Neural cell (in vitro differentiated cells): ENCODE measurements around the gene UNC5C. TPM values are rescaled to one million over a fixed set of nuclear protein-coding genes. Genes with fewer than 3 reads are reported as not detected.

Experiments
- H2AFZ ChIP-seq: fragments of 200-600, 300-800 bp; sonication (generic), shearing (Covaris generic); 2 replicates; pipeline ENCODE4 v1.6.0; 2014; ENCODE audit warnings: low read depth, mild to moderate bottlenecking, antibody characterized with exemption, low read length, moderate library complexity
- H3F3A ChIP-seq: fragments of 200-600 bp; shearing (Covaris generic); 2 replicates; pipeline ENCODE4 v1.6.1; 2016; ENCODE audit warnings: mild to moderate bottlenecking, moderate library complexity, mixed read lengths, antibody characterized with exemption, low read length; ENCODE audit not compliant: insufficient read depth, poor library complexity, severe bottlenecking
- H3K27ac ChIP-seq: fragments of 200-600, 300-800 bp; sonication (generic), shearing (Covaris generic); 2 replicates; pipeline ENCODE4 v1.5.1; 2014; ENCODE audit warnings: mild to moderate bottlenecking, low read length, moderate library complexity
- H3K27me3 ChIP-seq: fragments of 300-800, 200-600 bp; sonication (generic), shearing (Covaris generic); 2 replicates; pipeline ENCODE4 v1.6.0; 2014; ENCODE audit warnings: mild to moderate bottlenecking, low read depth, low read length, moderate library complexity; ENCODE audit not compliant: insufficient read depth
- H3K36me3 ChIP-seq: fragments of 300-800, 200-600 bp; sonication (generic), shearing (Covaris generic); 2 replicates; pipeline ENCODE4 v1.5.1; 2014; ENCODE audit warnings: mild to moderate bottlenecking, antibody characterized with exemption, low read length, moderate library complexity; ENCODE audit not compliant: insufficient read depth
- H3K4me2 ChIP-seq: fragments of 300-800, 200-600 bp; sonication (generic), shearing (Covaris generic); 2 replicates; pipeline ENCODE4 v1.6.0; 2014; ENCODE audit warnings: mild to moderate bottlenecking, low read length
- H3K4me3 ChIP-seq: fragments of 300-800, 200-600 bp; sonication (generic), shearing (Covaris generic); 2 replicates; pipeline ENCODE4 v1.5.1; 2014; ENCODE audit warnings: mild to moderate bottlenecking, low read length, moderate library complexity
- H3K79me2 ChIP-seq: fragments of 200-600 bp; shearing (Covaris generic); replicated peaks from 2 replicates; pipeline ENCODE4 v1.6.0; 2014; ENCODE audit warnings: mild to moderate bottlenecking, low read length, moderate library complexity; ENCODE audit not compliant: insufficient read depth
- H3K9ac ChIP-seq: fragments of 300-800, 200-600 bp; sonication (generic), shearing (Covaris generic); 2 replicates; pipeline ENCODE4 v1.6.1; 2016; ENCODE audit warnings: mild to moderate bottlenecking, low read length, mixed read lengths
- H3K9me2 ChIP-seq: fragments of 200-600 bp; shearing (Covaris generic); 2 replicates; pipeline ENCODE4 v1.6.1; 2016; ENCODE audit warnings: mild to moderate bottlenecking, low read length, mixed read lengths; ENCODE audit not compliant: insufficient read depth
- H3K9me3 ChIP-seq: fragments of 200-600, 300-800 bp; sonication (generic), shearing (Covaris generic); 2 replicates; pipeline ENCODE4 v1.6.1; 2016; ENCODE audit warnings: mild to moderate bottlenecking, mixed run types, low read length, moderate library complexity, mixed read lengths
- H4K20me1 ChIP-seq: fragments of 200-600 bp; shearing (Covaris generic); 2 replicates; pipeline ENCODE4 v1.6.1; 2016; ENCODE audit warnings: mild to moderate bottlenecking, mixed run types; ENCODE audit not compliant: insufficient read depth
- EP300 ChIP-seq: fragments of 450-650 bp; conservative IDR thresholded peaks from 2 replicates; pipeline ENCODE4 v1.6.1; 2014; ENCODE audit warnings: antibody characterized with exemption, mild to moderate bottlenecking, moderate library complexity; ENCODE audit not compliant: poor library complexity, severe bottlenecking
- EZH2 ChIP-seq: fragments of 200-600, 300-800 bp; shearing (Covaris generic), sonication (generic); IDR thresholded peaks from 2 replicates; pipeline ENCODE4 v1.6.1; 2014; ENCODE audit warnings: antibody characterized with exemption, low read length, borderline replicate concordance, mild to moderate bottlenecking; ENCODE audit not compliant: insufficient read depth, poor library complexity, severe bottlenecking
- MXI1 ChIP-seq: fragments of 450-650 bp; conservative IDR thresholded peaks from 2 replicates; pipeline ENCODE4 v1.6.1; 2014; ENCODE audit warnings: antibody characterized with exemption, mild to moderate bottlenecking; ENCODE audit not compliant: poor library complexity, severe bottlenecking
- POLR2AphosphoS5 ChIP-seq: IDR thresholded peaks from 2 replicates; pipeline ENCODE4 v1.6.1; 2012
- RAD21 ChIP-seq: fragments of 450-650 bp; conservative IDR thresholded peaks from 2 replicates; pipeline ENCODE4 v1.6.1; 2014; ENCODE audit warnings: antibody characterized with exemption, mild to moderate bottlenecking, moderate library complexity
- SMC3 ChIP-seq: fragments of 450-650 bp; conservative IDR thresholded peaks from 2 replicates; pipeline ENCODE4 v1.6.1; 2014; ENCODE audit warnings: antibody characterized with exemption, mild to moderate bottlenecking, moderate library complexity; ENCODE audit not compliant: poor library complexity
- TAF1 ChIP-seq: IDR thresholded peaks from 2 replicates; pipeline ENCODE4 v1.6.1; 2012; ENCODE audit warnings: low read depth
- polyA plus RNA-seq: library from polyadenylated mRNA; depleted of rRNA; stranded (reverse); fragments of >200 nt; gene quantifications from 2 replicates; pipeline ENCODE4 v1.2.3, GENCODE V29; 2014
- TF ChIP-seq, protein P1 (sequence below): IDR thresholded peaks from 2 replicates; pipeline ENCODE4 v1.6.1; 2012; ENCODE audit warnings: borderline replicate concordance
- TF ChIP-seq, protein P2 (sequence below): fragments of 450-650 bp; IDR thresholded peaks from 2 replicates; pipeline ENCODE4 v1.5.1; 2014; ENCODE audit warnings: antibody characterized with exemption, mild to moderate bottlenecking, moderate library complexity; ENCODE audit not compliant: poor library complexity, severe bottlenecking

The UNC5C gene
- polyA plus RNA-seq, 1 donor from 2014 or later = 0.56 TPM

DNA sequence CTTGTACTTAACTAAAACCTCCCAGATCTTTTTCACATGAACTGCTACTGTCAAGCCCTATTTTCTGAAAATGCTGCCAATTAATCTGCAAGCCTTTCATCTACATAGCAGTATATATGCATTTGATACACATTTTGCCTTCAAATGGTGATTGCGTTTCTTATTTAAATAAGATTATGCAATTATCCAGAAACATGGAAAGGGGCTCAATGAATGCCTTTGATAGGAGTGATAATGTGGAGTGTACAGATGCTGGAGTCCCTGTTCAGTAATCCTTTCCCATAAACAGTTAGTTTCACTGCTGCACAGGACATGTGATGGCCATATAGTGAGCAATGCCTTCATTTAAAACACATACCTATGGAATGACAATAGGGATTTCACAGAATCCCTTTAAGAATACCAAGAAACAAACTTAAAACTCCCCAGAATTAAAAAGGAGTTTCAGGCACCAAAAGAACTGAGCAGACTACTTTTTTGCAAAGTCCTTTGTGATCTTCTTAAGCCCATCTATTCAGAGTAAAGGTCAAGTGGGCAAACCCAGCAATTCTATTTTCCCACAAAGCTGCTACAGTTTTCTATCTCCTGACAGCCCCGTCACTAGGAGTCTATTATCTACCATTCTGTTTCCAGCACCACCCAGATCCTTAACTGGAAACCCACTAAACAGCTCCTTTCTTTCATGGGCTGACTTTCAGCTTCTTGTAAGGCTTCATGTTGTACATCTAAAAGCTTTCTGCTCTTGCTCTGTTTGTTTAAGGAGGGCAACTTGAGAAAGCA lies 120.3 kb downstream of the UNC5C start:
- Histone ChIP-seq H3K9me3 (no peaks in the 10 kb centered on the region), H3K79me2 (no peaks in the 10 kb centered on the region), H3K36me3 (no peaks in the 10 kb centered on the region), H3F3A (no peaks in the 10 kb centered on the region), H3K4me2 (no peak overlapping the region), H4K20me1 (no peaks in the 10 kb centered on the region), H3K9me2 (no peaks in the 10 kb centered on the region), H3K27me3 (peaks cover 5% of the 10 kb centered on the region), H2AFZ (no peak overlapping the region), H3K4me3 (no peak overlapping the region), H3K27ac (no peak overlapping the region), H3K9ac (no peak overlapping the region)
- TF ChIP-seq MXI1 = no peak
- no peak for TF ChIP-seq EZH2
- TF ChIP-seq TAF1 = no peak
- TF ChIP-seq POLR2AphosphoS5 = no peak
- TF ChIP-seq, protein P1, sequence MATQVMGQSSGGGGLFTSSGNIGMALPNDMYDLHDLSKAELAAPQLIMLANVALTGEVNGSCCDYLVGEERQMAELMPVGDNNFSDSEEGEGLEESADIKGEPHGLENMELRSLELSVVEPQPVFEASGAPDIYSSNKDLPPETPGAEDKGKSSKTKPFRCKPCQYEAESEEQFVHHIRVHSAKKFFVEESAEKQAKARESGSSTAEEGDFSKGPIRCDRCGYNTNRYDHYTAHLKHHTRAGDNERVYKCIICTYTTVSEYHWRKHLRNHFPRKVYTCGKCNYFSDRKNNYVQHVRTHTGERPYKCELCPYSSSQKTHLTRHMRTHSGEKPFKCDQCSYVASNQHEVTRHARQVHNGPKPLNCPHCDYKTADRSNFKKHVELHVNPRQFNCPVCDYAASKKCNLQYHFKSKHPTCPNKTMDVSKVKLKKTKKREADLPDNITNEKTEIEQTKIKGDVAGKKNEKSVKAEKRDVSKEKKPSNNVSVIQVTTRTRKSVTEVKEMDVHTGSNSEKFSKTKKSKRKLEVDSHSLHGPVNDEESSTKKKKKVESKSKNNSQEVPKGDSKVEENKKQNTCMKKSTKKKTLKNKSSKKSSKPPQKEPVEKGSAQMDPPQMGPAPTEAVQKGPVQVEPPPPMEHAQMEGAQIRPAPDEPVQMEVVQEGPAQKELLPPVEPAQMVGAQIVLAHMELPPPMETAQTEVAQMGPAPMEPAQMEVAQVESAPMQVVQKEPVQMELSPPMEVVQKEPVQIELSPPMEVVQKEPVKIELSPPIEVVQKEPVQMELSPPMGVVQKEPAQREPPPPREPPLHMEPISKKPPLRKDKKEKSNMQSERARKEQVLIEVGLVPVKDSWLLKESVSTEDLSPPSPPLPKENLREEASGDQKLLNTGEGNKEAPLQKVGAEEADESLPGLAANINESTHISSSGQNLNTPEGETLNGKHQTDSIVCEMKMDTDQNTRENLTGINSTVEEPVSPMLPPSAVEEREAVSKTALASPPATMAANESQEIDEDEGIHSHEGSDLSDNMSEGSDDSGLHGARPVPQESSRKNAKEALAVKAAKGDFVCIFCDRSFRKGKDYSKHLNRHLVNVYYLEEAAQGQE = no peak
- TF ChIP-seq RAD21 = no peak
- TF ChIP-seq SMC3 = no peak
- TF ChIP-seq EP300 = no peak

DNA sequence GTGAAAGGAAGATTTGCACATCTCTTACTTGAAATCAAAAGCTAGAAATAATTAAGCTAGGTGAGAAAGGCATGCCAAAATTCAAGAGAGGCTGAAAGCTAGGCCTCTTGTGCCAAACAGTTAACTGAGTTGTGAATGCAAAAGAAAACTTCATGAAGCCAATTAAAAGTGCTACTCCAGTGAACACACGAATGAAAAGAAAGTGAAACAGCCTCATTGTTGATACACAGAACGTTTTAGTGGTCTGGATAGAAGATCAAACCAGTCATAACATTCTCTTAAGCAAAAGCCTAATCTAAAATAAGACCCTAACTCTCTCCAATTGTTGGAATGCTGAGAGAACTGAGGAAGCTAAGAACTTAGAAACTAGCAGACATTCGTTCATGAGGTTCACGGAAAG lies 122.3 kb downstream of the UNC5C start:
- Histone ChIP-seq H3K9ac (no peak overlapping the region), H3K9me3 (no peaks in the 10 kb centered on the region), H3K36me3 (no peaks in the 10 kb centered on the region), H3K27me3 (peaks cover 5% of the 10 kb centered on the region), H3K4me2 (no peak overlapping the region), H3F3A (no peaks in the 10 kb centered on the region), H4K20me1 (no peaks in the 10 kb centered on the region), H3K79me2 (no peaks in the 10 kb centered on the region), H2AFZ (no peak overlapping the region), H3K27ac (no peak overlapping the region), H3K9me2 (no peaks in the 10 kb centered on the region), H3K4me3 (no peak overlapping the region)
- TF ChIP-seq SMC3 = no peak
- no peak for TF ChIP-seq EP300
- TF ChIP-seq, protein P1 = no peak
- no peak for TF ChIP-seq TAF1
- no peak for TF ChIP-seq RAD21
- TF ChIP-seq EZH2 = no peak
- no peak for TF ChIP-seq MXI1
- TF ChIP-seq, protein P2, sequence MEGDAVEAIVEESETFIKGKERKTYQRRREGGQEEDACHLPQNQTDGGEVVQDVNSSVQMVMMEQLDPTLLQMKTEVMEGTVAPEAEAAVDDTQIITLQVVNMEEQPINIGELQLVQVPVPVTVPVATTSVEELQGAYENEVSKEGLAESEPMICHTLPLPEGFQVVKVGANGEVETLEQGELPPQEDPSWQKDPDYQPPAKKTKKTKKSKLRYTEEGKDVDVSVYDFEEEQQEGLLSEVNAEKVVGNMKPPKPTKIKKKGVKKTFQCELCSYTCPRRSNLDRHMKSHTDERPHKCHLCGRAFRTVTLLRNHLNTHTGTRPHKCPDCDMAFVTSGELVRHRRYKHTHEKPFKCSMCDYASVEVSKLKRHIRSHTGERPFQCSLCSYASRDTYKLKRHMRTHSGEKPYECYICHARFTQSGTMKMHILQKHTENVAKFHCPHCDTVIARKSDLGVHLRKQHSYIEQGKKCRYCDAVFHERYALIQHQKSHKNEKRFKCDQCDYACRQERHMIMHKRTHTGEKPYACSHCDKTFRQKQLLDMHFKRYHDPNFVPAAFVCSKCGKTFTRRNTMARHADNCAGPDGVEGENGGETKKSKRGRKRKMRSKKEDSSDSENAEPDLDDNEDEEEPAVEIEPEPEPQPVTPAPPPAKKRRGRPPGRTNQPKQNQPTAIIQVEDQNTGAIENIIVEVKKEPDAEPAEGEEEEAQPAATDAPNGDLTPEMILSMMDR = no peak
- TF ChIP-seq POLR2AphosphoS5 = no peak
